ENCODE results near the gene EYS.
"Not testable (repeated sequence)": the region's sequence is repeated elsewhere in the genome, so short reads cannot be mapped to it uniquely, and the experiment has no call there.

The EYS gene

GRCh38 chr6:65081756-65082155 lies 625.3 kb downstream of the EYS start:
- DNase-seq (ENCODE audit: low spot score): no peak

GRCh38 chr6:65075705-65076230 lies 631.3 kb downstream of the EYS start:
- DNase-seq (ENCODE audit: low spot score): no peak

DNA sequence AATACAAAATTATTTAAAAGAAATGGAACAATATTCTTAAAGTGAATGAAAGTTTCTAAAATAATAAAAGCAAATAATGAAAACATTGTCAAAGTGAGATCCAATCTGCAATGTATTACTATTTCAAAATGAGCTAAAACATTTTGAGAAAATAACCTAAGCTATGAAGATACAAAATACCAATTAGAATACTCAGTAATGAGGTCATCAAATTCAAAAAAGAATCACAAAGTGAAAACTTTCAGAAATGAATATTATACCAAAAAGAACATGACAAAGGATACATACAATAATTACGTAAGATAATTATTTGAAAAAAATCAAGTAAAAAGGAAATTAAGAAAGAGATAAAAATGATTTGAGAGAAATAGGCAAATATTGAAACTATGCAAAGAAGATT lies 634.5 kb downstream of the EYS start:
- DNase-seq (ENCODE audit: low spot score): no peak

DNA sequence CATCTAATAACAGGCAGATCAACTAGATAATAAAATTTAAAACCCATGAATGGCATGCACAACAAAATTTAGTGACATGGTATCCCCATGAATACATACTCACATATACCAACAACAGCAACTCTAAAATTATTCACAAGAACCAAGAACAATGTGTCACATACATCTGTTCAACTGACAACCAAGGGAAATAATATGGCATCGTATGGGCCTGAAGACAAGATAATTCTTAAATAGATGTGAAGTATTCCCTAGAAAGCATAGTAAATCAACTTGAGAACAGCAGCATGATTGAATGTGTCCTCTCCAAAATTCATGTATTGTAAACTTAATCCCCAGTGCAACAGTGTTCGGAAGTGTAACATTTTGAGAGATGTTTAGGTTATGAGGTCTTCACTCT lies 635.5 kb downstream of the EYS start:
- no peak for DNase-seq (ENCODE audit: low spot score)

GRCh38 chr6:65064844-65065243 lies 642.2 kb downstream of the EYS start:
- no peak for DNase-seq (ENCODE audit: low spot score)

- no peak for DNase-seq (ENCODE audit: low spot score)
These were observed 647.5 kb downstream of the EYS start for GRCh38 chr6:65059568-65059967.

GRCh38 chr6:65055545-65055944 lies 651.5 kb downstream of the EYS start:
- no peak for DNase-seq (ENCODE audit: low spot score)

GRCh38 chr6:65052626-65053025 lies 654.4 kb downstream of the EYS start:
- DNase-seq (ENCODE audit: low spot score): no peak

DNA sequence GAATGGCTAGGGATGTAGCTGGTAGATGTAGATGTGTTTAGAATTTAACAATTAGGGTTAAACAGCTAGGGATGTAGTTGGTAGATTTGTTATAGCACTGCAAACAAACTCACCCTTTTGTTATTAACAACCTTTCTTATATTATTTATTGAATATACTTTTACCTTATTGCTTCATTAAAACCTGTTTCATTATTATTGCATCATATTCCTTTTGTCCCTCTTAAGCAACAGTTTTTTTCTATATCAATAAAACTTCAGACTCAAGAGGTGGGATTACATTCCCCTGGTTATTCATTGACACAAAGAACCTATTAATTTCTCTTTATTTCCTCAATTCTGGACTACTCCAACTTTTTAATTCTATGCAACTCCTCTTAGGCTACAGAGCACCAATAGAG lies 661.2 kb downstream of the EYS start:
- DNase-seq (ENCODE audit: low spot score): no peak

- no peak for DNase-seq (ENCODE audit: low spot score)
These were observed 693.0 kb downstream of the EYS start for GRCh38 chr6:65014006-65014405.

GRCh38 chr6:65006788-65007187 lies 700.2 kb downstream of the EYS start:
- no peak for DNase-seq (ENCODE audit: low spot score)

DNA sequence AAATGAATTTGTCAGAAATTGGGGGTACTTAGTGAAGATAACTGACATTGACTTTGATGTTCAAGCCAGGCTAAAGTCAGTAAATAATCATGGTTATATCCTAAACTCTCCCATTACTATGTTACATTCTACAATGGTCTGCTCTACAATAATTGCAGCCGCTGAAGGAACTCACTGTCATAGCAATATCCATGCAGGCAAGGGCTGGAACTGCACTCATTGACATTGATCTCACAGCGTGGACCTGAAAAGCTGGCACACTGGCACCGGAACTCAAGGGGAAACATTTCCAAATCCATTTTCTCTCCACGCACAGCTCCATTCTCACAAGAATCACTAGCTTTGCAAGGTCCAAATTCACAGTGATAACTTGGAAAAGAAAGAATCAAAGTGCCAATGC lies 702.7 kb downstream of the EYS start:
- DNase-seq (ENCODE audit: low spot score): no peak

GRCh38 chr6:65002882-65003281 lies 704.1 kb downstream of the EYS start:
- not testable (repeated sequence) for DNase-seq (ENCODE audit: low spot score)

DNA sequence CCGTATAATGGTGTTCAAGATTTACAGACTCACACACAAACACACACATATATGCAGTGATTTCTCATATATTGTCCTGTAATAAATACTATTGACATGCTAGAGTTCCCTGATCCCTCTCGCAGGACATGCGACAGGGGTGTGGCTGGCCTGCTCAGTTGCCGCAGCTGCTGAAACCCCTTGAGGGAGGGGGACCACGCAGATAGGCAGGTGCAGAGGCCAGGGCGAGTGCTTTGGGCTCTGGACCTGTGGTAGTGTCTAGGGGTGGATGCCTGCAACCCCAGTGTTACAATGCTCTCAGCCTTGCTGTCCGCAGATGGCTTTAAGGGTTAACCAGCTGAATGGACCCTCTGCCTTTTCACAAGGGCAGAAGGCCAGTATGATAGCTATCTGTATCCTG lies 706.2 kb downstream of the EYS start:
- DNase-seq (ENCODE audit: low spot score): no peak

- DNase-seq (ENCODE audit: low spot score): no peak
These were observed 708.8 kb downstream of the EYS start for GRCh38 chr6:64998204-64998603.

DNA sequence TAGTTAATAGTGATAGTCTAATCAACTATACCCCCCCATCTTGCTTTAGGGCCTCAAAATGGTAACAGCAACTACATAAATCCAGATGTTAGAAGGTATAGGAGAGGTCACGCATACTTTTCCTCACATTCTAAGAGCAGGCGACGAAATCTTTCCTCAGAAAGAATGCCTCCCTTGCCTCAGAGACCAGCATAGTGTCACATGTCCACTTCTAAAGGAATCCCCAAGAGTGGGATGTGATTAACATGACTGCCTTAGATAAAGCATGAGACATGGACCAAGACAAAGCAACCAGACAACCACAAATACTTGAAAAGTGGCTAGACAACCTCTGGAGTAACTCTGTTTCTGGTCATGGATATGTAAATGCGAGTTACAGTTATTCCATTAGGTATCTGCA lies 710.7 kb downstream of the EYS start:
- DNase-seq (ENCODE audit: low spot score): no peak

DNA sequence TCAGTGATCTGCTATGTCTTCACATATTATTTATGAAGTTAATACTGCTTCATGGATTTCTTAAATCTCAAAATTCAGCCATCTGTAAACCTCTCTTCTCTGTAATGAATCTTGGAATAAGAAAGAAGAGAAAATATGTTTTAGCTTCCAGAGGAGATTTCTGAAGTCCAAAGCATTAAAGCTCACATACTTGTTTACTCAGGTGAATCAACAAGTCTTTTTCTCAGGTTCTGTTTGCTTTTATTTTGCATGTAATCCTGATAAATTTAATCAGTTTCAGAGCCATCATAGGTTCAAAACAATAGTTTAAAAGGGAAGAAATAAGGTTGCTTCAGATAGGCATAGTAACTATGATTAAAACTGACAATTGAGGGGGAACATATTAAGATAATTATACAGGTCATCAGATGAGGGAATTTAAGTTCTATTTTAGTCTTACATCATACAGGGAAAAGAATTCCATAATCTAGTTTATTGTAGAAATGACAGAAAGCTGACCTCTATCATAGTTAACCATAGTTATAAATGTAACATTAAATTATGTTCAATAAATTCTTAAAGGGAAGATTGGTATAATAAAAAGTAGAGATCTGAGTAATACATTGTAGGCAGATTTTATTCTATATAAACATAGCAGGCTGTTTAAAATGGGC lies 716.2 kb downstream of the EYS start:
- DNase-seq (ENCODE audit: low spot score): no peak

DNA sequence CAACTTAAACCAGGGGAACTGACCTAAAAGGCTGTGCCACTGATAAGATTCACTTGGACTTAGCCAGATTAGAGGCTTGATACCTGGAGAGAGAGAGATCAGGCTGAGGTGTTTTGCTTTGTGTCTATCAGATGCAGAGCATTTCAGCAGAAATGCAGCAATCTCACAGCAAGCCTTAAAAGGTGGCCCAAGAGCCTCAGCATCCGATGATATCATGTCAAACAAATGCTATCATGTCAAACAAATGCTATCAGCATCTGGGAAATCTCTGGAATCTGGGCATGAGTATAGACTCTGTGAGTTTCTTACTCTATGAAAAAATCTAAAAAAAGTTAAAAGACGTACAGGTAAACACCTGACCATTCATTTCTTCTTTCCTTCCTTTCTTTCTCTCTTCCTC lies 718.9 kb downstream of the EYS start:
- no peak for DNase-seq (ENCODE audit: low spot score)

- DNase-seq (ENCODE audit: low spot score): no peak
These were observed 720.0 kb downstream of the EYS start for GRCh38 chr6:64987066-64987465.

DNA sequence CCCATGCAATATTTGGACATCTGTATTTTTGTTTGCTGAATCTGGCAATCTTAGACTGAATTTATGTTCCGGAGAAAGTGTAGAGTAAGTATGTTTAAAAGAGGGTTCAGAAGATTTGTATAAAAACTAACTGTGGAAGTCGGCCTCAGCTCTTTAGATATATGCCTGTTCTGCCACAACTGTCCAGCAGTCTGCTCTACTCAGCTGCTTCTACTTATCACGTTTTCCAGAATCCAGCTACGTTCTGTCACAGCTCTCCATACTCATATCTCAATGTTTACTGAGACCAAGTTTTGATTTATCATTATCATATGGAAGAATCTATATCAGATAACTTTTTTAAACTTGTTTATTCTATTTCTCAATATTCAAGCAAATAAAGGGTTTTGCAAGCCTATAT lies 721.3 kb downstream of the EYS start:
- no peak for DNase-seq (ENCODE audit: low spot score)

DNA sequence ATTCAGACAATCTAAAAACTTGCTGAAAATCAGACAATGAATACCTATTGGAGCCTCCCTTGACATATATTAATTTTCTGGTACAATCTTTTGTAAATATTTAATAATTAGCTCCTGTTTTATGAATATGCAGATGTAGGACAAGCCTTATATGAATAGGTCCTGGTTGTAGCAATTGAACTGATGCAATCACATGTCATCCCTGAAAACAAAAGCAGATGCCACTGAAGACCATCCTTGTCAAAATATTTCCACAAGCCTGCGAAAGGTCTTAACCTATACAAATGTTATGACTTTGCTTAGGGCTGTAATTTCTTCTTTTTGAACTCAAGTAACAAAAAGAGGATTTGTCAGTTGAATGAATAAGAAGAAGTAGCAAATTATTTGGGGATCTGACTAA lies 722.1 kb downstream of the EYS start:
- peak; percentile 6 for DNase-seq (ENCODE audit: low spot score)

GRCh38 chr6:64983089-64983488 lies 723.9 kb downstream of the EYS start:
- DNase-seq (ENCODE audit: low spot score): no peak

- no peak for DNase-seq (ENCODE audit: low spot score)
These were observed 733.9 kb downstream of the EYS start for GRCh38 chr6:64973142-64973541.

GRCh38 chr6:64969139-64969538 lies 737.9 kb downstream of the EYS start:
- no peak for DNase-seq (ENCODE audit: low spot score)
